ENCODE measurements around the gene NBPF4. TPM values are rescaled to one million over a fixed set of nuclear protein-coding genes. Genes with fewer than 3 reads are reported as not detected.
"Not testable (repeated sequence)": the region's sequence is repeated elsewhere in the genome, so short reads cannot be mapped to it uniquely, and the experiment has no call there.

Gene NBPF4
- total RNA-seq, 1 donor from 2014 or later = not detected

DNA sequence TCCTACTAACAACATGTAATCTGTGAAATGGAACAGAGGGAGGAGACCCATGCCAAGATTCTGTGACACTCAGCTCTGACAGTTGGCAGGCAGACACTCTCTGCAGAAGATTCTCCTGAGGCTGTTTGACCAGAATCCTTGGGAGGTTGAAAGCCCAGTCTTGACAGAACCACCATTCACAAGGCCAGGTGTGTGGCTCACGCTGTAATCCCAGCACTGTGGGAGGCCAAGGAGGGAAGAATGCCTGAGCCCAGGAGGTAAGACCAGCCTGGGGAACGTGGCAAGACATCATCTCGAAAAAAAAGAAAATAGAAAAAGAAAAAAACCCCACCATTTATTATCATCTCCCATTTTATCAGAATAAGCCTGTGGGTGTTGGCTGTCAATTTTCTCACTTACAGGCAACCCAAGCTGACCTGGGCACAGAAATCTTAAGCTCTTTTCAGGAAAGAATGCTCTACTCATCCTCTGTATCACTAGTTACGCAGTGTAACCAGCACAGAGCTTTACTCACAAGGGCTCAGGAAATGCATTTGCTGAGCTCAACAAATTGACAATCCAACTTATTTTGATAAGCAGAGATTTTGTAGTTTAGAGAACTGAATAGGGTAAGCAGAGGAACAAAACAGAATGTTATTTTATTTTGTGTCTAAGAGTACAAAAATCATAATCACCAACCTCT, 16.8 kb upstream of the NBPF4 start:
- H3K4me2 ChIP-seq (ENCODE audit: low read length); H3K27me3 ChIP-seq (ENCODE audit: insufficient read depth, low read length); H3K4me3 Mint-ChIP-seq (ENCODE audit: unreplicated experiment); H3K4me3 ChIP-seq (ENCODE audit: insufficient read depth, low read depth, low read length); H4K20me1 ChIP-seq (ENCODE audit: insufficient read depth, low read length); H3K27me3 Mint-ChIP-seq (ENCODE audit: low read depth, unreplicated experiment); FAIRE-seq; H3K9ac ChIP-seq (ENCODE audit: low read length); H3K9me3 ChIP-seq (ENCODE audit: insufficient read depth, low read depth, low read length); H3K79me2 ChIP-seq (ENCODE audit: insufficient read depth, low read length); H3K27ac ChIP-seq (ENCODE audit: low read depth, low read length); H3K9me3 Mint-ChIP-seq (ENCODE audit: unreplicated experiment); DNase-seq (ENCODE audit: low read depth); H3K36me3 Mint-ChIP-seq (ENCODE audit: low read depth, unreplicated experiment); H3K27ac Mint-ChIP-seq (ENCODE audit: unreplicated experiment); H2AFZ ChIP-seq (ENCODE audit: low read depth, low read length); H3K4me1 ChIP-seq (ENCODE audit: insufficient read depth, low read length); H3K36me3 ChIP-seq (ENCODE audit: insufficient read depth, low read length); H3K4me1 Mint-ChIP-seq (ENCODE audit: low read depth, unreplicated experiment): not testable (repeated sequence)

- H3K27ac Mint-ChIP-seq (ENCODE audit: unreplicated experiment); H3K79me2 ChIP-seq (ENCODE audit: insufficient read depth, low read length); H3K27ac ChIP-seq (ENCODE audit: low read depth, low read length); H3K4me3 Mint-ChIP-seq (ENCODE audit: unreplicated experiment); H4K20me1 ChIP-seq (ENCODE audit: insufficient read depth, low read length); H3K36me3 ChIP-seq (ENCODE audit: insufficient read depth, low read length); DNase-seq (ENCODE audit: low read depth); H3K4me1 ChIP-seq (ENCODE audit: insufficient read depth, low read length); H3K4me2 ChIP-seq (ENCODE audit: low read length); H3K27me3 Mint-ChIP-seq (ENCODE audit: low read depth, unreplicated experiment); H3K9ac ChIP-seq (ENCODE audit: low read length); H3K4me1 Mint-ChIP-seq (ENCODE audit: low read depth, unreplicated experiment); H3K4me3 ChIP-seq (ENCODE audit: insufficient read depth, low read depth, low read length); H2AFZ ChIP-seq (ENCODE audit: low read depth, low read length); H3K9me3 ChIP-seq (ENCODE audit: insufficient read depth, low read depth, low read length); H3K27me3 ChIP-seq (ENCODE audit: insufficient read depth, low read length); H3K9me3 Mint-ChIP-seq (ENCODE audit: unreplicated experiment); FAIRE-seq; H3K36me3 Mint-ChIP-seq (ENCODE audit: low read depth, unreplicated experiment): not testable (repeated sequence)
Measured at GRCh38 chr1:108255426-108255825, 11.6 kb upstream of the NBPF4 start.

- H3K36me3 Mint-ChIP-seq (ENCODE audit: low read depth, unreplicated experiment); DNase-seq (ENCODE audit: low read depth); H3K27me3 Mint-ChIP-seq (ENCODE audit: low read depth, unreplicated experiment); H3K27me3 ChIP-seq (ENCODE audit: insufficient read depth, low read length); H3K4me3 Mint-ChIP-seq (ENCODE audit: unreplicated experiment); H3K4me2 ChIP-seq (ENCODE audit: low read length); H3K27ac ChIP-seq (ENCODE audit: low read depth, low read length); H3K9me3 Mint-ChIP-seq (ENCODE audit: unreplicated experiment); H3K9me3 ChIP-seq (ENCODE audit: insufficient read depth, low read depth, low read length); H3K4me3 ChIP-seq (ENCODE audit: insufficient read depth, low read depth, low read length); H4K20me1 ChIP-seq (ENCODE audit: insufficient read depth, low read length); FAIRE-seq; H3K36me3 ChIP-seq (ENCODE audit: insufficient read depth, low read length); H3K9ac ChIP-seq (ENCODE audit: low read length); H2AFZ ChIP-seq (ENCODE audit: low read depth, low read length); H3K79me2 ChIP-seq (ENCODE audit: insufficient read depth, low read length); H3K27ac Mint-ChIP-seq (ENCODE audit: unreplicated experiment); H3K4me1 ChIP-seq (ENCODE audit: insufficient read depth, low read length); H3K4me1 Mint-ChIP-seq (ENCODE audit: low read depth, unreplicated experiment): not testable (repeated sequence)
Measured at GRCh38 chr1:108239426-108239825, 4.5 kb downstream of the NBPF4 start.

- not testable (repeated sequence) for H3K9me3 Mint-ChIP-seq (ENCODE audit: unreplicated experiment); FAIRE-seq; H2AFZ ChIP-seq (ENCODE audit: low read depth, low read length); H3K4me1 Mint-ChIP-seq (ENCODE audit: low read depth, unreplicated experiment); H3K9me3 ChIP-seq (ENCODE audit: insufficient read depth, low read depth, low read length); H3K27ac ChIP-seq (ENCODE audit: low read depth, low read length); H3K4me2 ChIP-seq (ENCODE audit: low read length); H3K4me3 Mint-ChIP-seq (ENCODE audit: unreplicated experiment); H3K36me3 Mint-ChIP-seq (ENCODE audit: low read depth, unreplicated experiment); H4K20me1 ChIP-seq (ENCODE audit: insufficient read depth, low read length); H3K79me2 ChIP-seq (ENCODE audit: insufficient read depth, low read length); H3K27me3 Mint-ChIP-seq (ENCODE audit: low read depth, unreplicated experiment); H3K4me1 ChIP-seq (ENCODE audit: insufficient read depth, low read length); H3K9ac ChIP-seq (ENCODE audit: low read length); H3K4me3 ChIP-seq (ENCODE audit: insufficient read depth, low read depth, low read length); H3K27ac Mint-ChIP-seq (ENCODE audit: unreplicated experiment); H3K27me3 ChIP-seq (ENCODE audit: insufficient read depth, low read length); H3K36me3 ChIP-seq (ENCODE audit: insufficient read depth, low read length); DNase-seq (ENCODE audit: low read depth)
Measured at GRCh38 chr1:108235308-108235707, 8.6 kb downstream of the NBPF4 start.

DNA sequence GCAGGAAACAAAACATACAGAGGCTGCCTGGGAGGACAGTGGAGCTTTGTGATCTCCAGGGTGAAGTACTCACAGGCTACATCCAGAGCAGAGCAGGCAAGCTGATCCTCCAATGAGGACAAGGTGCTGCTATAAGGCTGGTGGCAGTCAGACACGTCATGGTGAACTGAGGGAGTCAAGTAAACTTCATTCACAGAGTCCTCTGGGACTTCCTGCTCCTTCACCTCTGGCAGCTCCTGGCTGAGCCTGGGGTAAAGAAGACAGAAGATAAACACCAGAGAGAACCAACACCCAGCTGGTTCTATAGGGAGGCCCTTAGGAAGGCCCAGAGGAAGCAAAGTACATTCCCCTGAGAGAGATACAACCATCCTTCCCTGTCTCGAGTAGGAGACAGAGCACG, 11.7 kb downstream of the NBPF4 start:
- not testable (repeated sequence) for H3K27me3 Mint-ChIP-seq (ENCODE audit: low read depth, unreplicated experiment); H3K4me3 ChIP-seq (ENCODE audit: insufficient read depth, low read depth, low read length); DNase-seq (ENCODE audit: low read depth); H3K9me3 Mint-ChIP-seq (ENCODE audit: unreplicated experiment); H3K4me3 Mint-ChIP-seq (ENCODE audit: unreplicated experiment); H3K27ac ChIP-seq (ENCODE audit: low read depth, low read length); H3K4me1 Mint-ChIP-seq (ENCODE audit: low read depth, unreplicated experiment); H3K36me3 Mint-ChIP-seq (ENCODE audit: low read depth, unreplicated experiment); H3K4me2 ChIP-seq (ENCODE audit: low read length); H3K9me3 ChIP-seq (ENCODE audit: insufficient read depth, low read depth, low read length); FAIRE-seq; H3K27me3 ChIP-seq (ENCODE audit: insufficient read depth, low read length); H3K79me2 ChIP-seq (ENCODE audit: insufficient read depth, low read length); H3K36me3 ChIP-seq (ENCODE audit: insufficient read depth, low read length); H4K20me1 ChIP-seq (ENCODE audit: insufficient read depth, low read length); H2AFZ ChIP-seq (ENCODE audit: low read depth, low read length); H3K9ac ChIP-seq (ENCODE audit: low read length); H3K27ac Mint-ChIP-seq (ENCODE audit: unreplicated experiment); H3K4me1 ChIP-seq (ENCODE audit: insufficient read depth, low read length)

- H3K4me1 Mint-ChIP-seq (ENCODE audit: low read depth, unreplicated experiment); H3K4me3 ChIP-seq (ENCODE audit: insufficient read depth, low read depth, low read length); H3K27me3 ChIP-seq (ENCODE audit: insufficient read depth, low read length); H3K36me3 Mint-ChIP-seq (ENCODE audit: low read depth, unreplicated experiment); H3K79me2 ChIP-seq (ENCODE audit: insufficient read depth, low read length); H3K9me3 ChIP-seq (ENCODE audit: insufficient read depth, low read depth, low read length); H3K9me3 Mint-ChIP-seq (ENCODE audit: unreplicated experiment); H2AFZ ChIP-seq (ENCODE audit: low read depth, low read length); H3K4me1 ChIP-seq (ENCODE audit: insufficient read depth, low read length); H3K4me3 Mint-ChIP-seq (ENCODE audit: unreplicated experiment); H3K4me2 ChIP-seq (ENCODE audit: low read length); DNase-seq (ENCODE audit: low read depth); H3K27me3 Mint-ChIP-seq (ENCODE audit: low read depth, unreplicated experiment); H3K27ac ChIP-seq (ENCODE audit: low read depth, low read length); H4K20me1 ChIP-seq (ENCODE audit: insufficient read depth, low read length); H3K9ac ChIP-seq (ENCODE audit: low read length); FAIRE-seq; H3K27ac Mint-ChIP-seq (ENCODE audit: unreplicated experiment); H3K36me3 ChIP-seq (ENCODE audit: insufficient read depth, low read length): not testable (repeated sequence)
Measured at GRCh38 chr1:108229976-108230375, 13.9 kb downstream of the NBPF4 start.

All from astrocyte (in vitro differentiated cells and primary cell).